Measurements from ENCODE around the gene BICRA. TPM values are rescaled to one million over a fixed set of nuclear protein-coding genes. Genes with fewer than 3 reads are reported as not detected.

Gene BICRA
- polyA plus RNA-seq, 1 of the 3 experiments (the other 2 are of a cell fraction): 1.4 TPM

- Histone ChIP-seq H4K20me1 (ENCODE audit: insufficient read depth) (no peaks in the 10 kb centered on the region), H3K9me2 (no peaks in the 10 kb centered on the region), H3K27ac (ENCODE audit: low read depth in 2 of 2, low read length in 1 of 2) (no peak overlapping the region), H3K9ac (no peak overlapping the region), H3K9me3 (no peaks in the 10 kb centered on the region), H3K36me3 (replicated peaks in 1 of 2; ENCODE audit: control insufficient read depth in 1 of 2, insufficient read depth in 2 of 2, low read length in 1 of 2) (peaks cover 4 to 39% of the 10 kb centered on the region in 2 experiments), H3K79me2 (ENCODE audit: insufficient read depth) (peaks cover 5% of the 10 kb centered on the region), H3K4me3 (ENCODE audit: low read depth in 2 of 2, low read length in 1 of 2) (no peak overlapping the region), H2AFZ (ENCODE audit: low read depth) (no peak overlapping the region), H3F3A (replicated peaks; ENCODE audit: insufficient read depth) (peaks cover 43% of the 10 kb centered on the region), H3K4me2 (no peak overlapping the region), H3K4me1 (ENCODE audit: control insufficient read depth in 1 of 2, insufficient read depth in 2 of 2, low read depth in 1 of 2, low read length in 1 of 2) (peaks cover 7 to 10% of the 10 kb centered on the region in 2 experiments; a peak in 1 of 4 replicates), H3K27me3 (ENCODE audit: insufficient read depth) (no peaks in the 10 kb centered on the region)
- DNase-seq: no peak
- TF ChIP-seq, protein P1, sequence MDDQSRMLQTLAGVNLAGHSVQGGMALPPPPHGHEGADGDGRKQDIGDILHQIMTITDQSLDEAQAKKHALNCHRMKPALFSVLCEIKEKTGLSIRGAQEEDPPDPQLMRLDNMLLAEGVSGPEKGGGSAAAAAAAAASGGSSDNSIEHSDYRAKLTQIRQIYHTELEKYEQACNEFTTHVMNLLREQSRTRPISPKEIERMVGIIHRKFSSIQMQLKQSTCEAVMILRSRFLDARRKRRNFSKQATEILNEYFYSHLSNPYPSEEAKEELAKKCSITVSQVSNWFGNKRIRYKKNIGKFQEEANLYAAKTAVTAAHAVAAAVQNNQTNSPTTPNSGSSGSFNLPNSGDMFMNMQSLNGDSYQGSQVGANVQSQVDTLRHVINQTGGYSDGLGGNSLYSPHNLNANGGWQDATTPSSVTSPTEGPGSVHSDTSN (IDR thresholded peaks at IDR 0.05): no peak
- TF ChIP-seq RXRA (IDR thresholded peaks at IDR 0.05; ENCODE audit: borderline replicate concordance, low read depth) (no peak), EP300 (IDR thresholded peaks at IDR 0.05; ENCODE audit: borderline replicate concordance in 1 of 2, low read depth in 1 of 2, low read length in 1 of 2) (no peak), REST (IDR thresholded peaks at IDR 0.05; ENCODE audit: low read depth, low read length) (no peak), NRF1 (IDR thresholded peaks at IDR 0.05; ENCODE audit: low read depth, low read length) (no peak), CHD2 (IDR thresholded peaks at IDR 0.05; ENCODE audit: low read length, partially characterized antibody) (no peak), MXI1 (IDR thresholded peaks at IDR 0.05; ENCODE audit: low read depth, low read length) (no peak), YY1 (IDR thresholded peaks at IDR 0.05; ENCODE audit: low read depth) (no peak), MAX (IDR thresholded peaks at IDR 0.05; ENCODE audit: low read depth) (no peak)
- ChIA-PET POLR2A (interaction anchor here (0.6 to 2.2 kb wide), 3 partner anchors 18 to 25 kb away, joined by 3 to 8 read pairs (median 3); no protein-coding TSS in a partner anchor), CTCF (interaction anchor here (0.8 to 17.6 kb wide), 6 partner anchors 9 to 225 kb away, joined by 3 to 475 read pairs (median 3); partner anchors contain the start of gene EHD2)
- WGBS (ENCODE audit: low lambda C conversion rate): 90% methylated on average over 28 of the region's 48 CpGs
Measured at GRCh38 chr19:47740866-47741519, 132.1 kb downstream of the BICRA start.

All from SK-N-SH (cell line).